ENCODE results near the gene RAB3GAP2. TPM values are rescaled to one million over a fixed set of nuclear protein-coding genes. Genes with fewer than 3 reads are reported as not detected.

The RAB3GAP2 gene
- 10 to 100 TPM; 42.1 to 55.1 (median 46.7) TPM for total RNA-seq
- 39.0 TPM for total RNA-seq (2013)
- 67.1 to 145 (median 112) reads per million in 29 experiments for total RNA-seq

- WGBS (ENCODE audit: insufficient coverage): 0% methylated on average over 41 of the region's 49 CpGs
- ATAC-seq (replicated peaks in 1 of 4) (peak; percentile 93 to 94 (median 94)), DNase-seq (peak; percentile 91 to 98 (median 96))
- Histone ChIP-seq H3K4me3 (ENCODE audit: control insufficient read depth in 1 of 2, extremely low read depth in 1 of 2, low read length in 1 of 2) (peak within 1 kb of the TSS; percentile 89 to 97), H3K9me3 (no peaks in the 10 kb centered on the region), H3K36me3 (ENCODE audit: control insufficient read depth in 2 of 2, extremely low read depth in 1 of 2, insufficient read depth in 1 of 2, low read length in 1 of 2) (peaks cover 0 to 5% of the 10 kb centered on the region in 2 donors), H3K27me3 (replicated peaks in 1 of 2; ENCODE audit: control insufficient read depth in 2 of 2, extremely low read depth in 1 of 2, insufficient read depth in 2 of 2, low read length in 1 of 2) (no peaks in the 10 kb centered on the region), H3K4me1 (ENCODE audit: control insufficient read depth in 1 of 2, extremely low read depth in 1 of 2, insufficient read depth in 2 of 2, low read length in 2 of 2) (peaks cover 12 to 15% of the 10 kb centered on the region in 2 experiments), H3K27ac (ENCODE audit: low read length) (peak within 1 kb of the TSS; percentile 93)
- POLR2A ChIA-PET: interaction anchor here (0.5 to 0.7 kb wide), 3 partner anchors 25 to 182 kb away, joined by 3 to 4 read pairs (median 3); no protein-coding TSS in a partner anchor
- Mint-ChIP-seq H3K36me3 (peaks cover 15% of the 10 kb centered on the region), H3K4me3 (no peak within 1 kb of the TSS), H3K9me3 (no peaks in the 10 kb centered on the region), H3K4me1 (peaks cover 12 to 16% (median 13%) of the 10 kb centered on the region in 3 donors), H3K27ac (no peak within 1 kb of the TSS), H3K27me3 (peaks cover 3 to 7% of the 10 kb centered on the region in 2 donors)
- CTCF ChIA-PET: interaction anchor here in 1 of 2 donors (0.8 to 1.4 kb wide), 5 partner anchors 26 to 461 kb away, joined by 3 to 8 read pairs (median 4); partner anchors contain the start of gene IARS2
These were observed at the start of gene RAB3GAP2 for GRCh38 chr1:220272047-220272840. Gene RAB3GAP2 (minus strand): TSS chr1:220272453. CDS start chr1:220272337, 116 bp downstream.

GRCh38 chr1:220321758-220322157, 49.5 kb upstream of the RAB3GAP2 start:
- Mint-ChIP-seq H3K36me3 (no peaks in the 10 kb centered on the region), H3K27ac (no peak overlapping the region), H3K27me3 (peaks cover 12 to 27% of the 10 kb centered on the region in 2 donors), H3K9me3 (no peaks in the 10 kb centered on the region), H3K4me1 (no peaks in the 10 kb centered on the region), H3K4me3 (no peak overlapping the region)
- POLR2A ChIA-PET: no interaction called here
- Histone ChIP-seq H3K27ac (ENCODE audit: low read length) (no peak overlapping the region), H3K9me3 (no peaks in the 10 kb centered on the region), H3K4me3 (ENCODE audit: control insufficient read depth in 1 of 2, extremely low read depth in 1 of 2, low read length in 1 of 2) (no peak overlapping the region), H3K27me3 (replicated peaks in 1 of 2; ENCODE audit: control insufficient read depth in 2 of 2, extremely low read depth in 1 of 2, insufficient read depth in 2 of 2, low read length in 1 of 2) (peaks cover 0 to 4% of the 10 kb centered on the region in 2 experiments), H3K4me1 (ENCODE audit: control insufficient read depth in 1 of 2, extremely low read depth in 1 of 2, insufficient read depth in 2 of 2, low read length in 2 of 2) (no peaks in the 10 kb centered on the region), H3K36me3 (ENCODE audit: control insufficient read depth in 2 of 2, extremely low read depth in 1 of 2, insufficient read depth in 1 of 2, low read length in 1 of 2) (no peaks in the 10 kb centered on the region)
- CTCF ChIA-PET: no interaction called here
- DNase-seq: no peak
- ATAC-seq (replicated peaks in 1 of 4): no peak
- WGBS (ENCODE audit: insufficient coverage): 96% methylated on average over 5 of the region's 6 CpGs

- ATAC-seq (replicated peaks in 1 of 4) (no peak), DNase-seq (no peak)
- Mint-ChIP-seq H3K27me3 (peaks cover 12 to 18% of the 10 kb centered on the region in 2 donors), H3K4me3 (no peak overlapping the region), H3K36me3 (no peaks in the 10 kb centered on the region), H3K9me3 (no peaks in the 10 kb centered on the region), H3K4me1 (no peaks in the 10 kb centered on the region), H3K27ac (no peak overlapping the region)
- 83% methylated on average over 2 of the region's 2 CpGs for WGBS (ENCODE audit: insufficient coverage)
- H3K9me3 ChIP-seq: no peaks in the 10 kb centered on the region
- peaks cover 0 to 4% of the 10 kb centered on the region in 2 experiments for H3K27me3 ChIP-seq (replicated peaks in 1 of 2; ENCODE audit: control insufficient read depth in 2 of 2, extremely low read depth in 1 of 2, insufficient read depth in 2 of 2, low read length in 1 of 2)
- no peak overlapping the region for H3K27ac ChIP-seq (ENCODE audit: low read length)
- H3K36me3 ChIP-seq (ENCODE audit: control insufficient read depth in 2 of 2, extremely low read depth in 1 of 2, insufficient read depth in 1 of 2, low read length in 1 of 2): no peaks in the 10 kb centered on the region
- no peaks in the 10 kb centered on the region for H3K4me1 ChIP-seq (ENCODE audit: control insufficient read depth in 1 of 2, extremely low read depth in 1 of 2, insufficient read depth in 2 of 2, low read length in 2 of 2)
- CTCF ChIA-PET: interaction anchor here in 1 of 2 donors (0.9 kb wide), 1 partner anchor 22 kb away, joined by 3 read pairs; no protein-coding TSS in a partner anchor
- POLR2A ChIA-PET: no interaction called here
- no peak overlapping the region for H3K4me3 ChIP-seq (ENCODE audit: control insufficient read depth in 1 of 2, extremely low read depth in 1 of 2, low read length in 1 of 2)
These were observed 48.5 kb upstream of the RAB3GAP2 start for GRCh38 chr1:220320709-220321108.

- H3K4me3 ChIP-seq (ENCODE audit: control insufficient read depth in 1 of 2, extremely low read depth in 1 of 2, low read length in 1 of 2): no peak overlapping the region
- WGBS (ENCODE audit: insufficient coverage): no CpG with 5 or more reads among the region's 1 CpG
- Mint-ChIP-seq H3K9me3 (no peaks in the 10 kb centered on the region), H3K27ac (no peak overlapping the region), H3K27me3 (peaks cover 12 to 14% of the 10 kb centered on the region in 2 donors), H3K4me3 (no peak overlapping the region), H3K36me3 (no peaks in the 10 kb centered on the region), H3K4me1 (no peaks in the 10 kb centered on the region)
- no peaks in the 10 kb centered on the region for H3K4me1 ChIP-seq (ENCODE audit: control insufficient read depth in 1 of 2, extremely low read depth in 1 of 2, insufficient read depth in 2 of 2, low read length in 2 of 2)
- no peaks in the 10 kb centered on the region for H3K9me3 ChIP-seq
- peaks cover 0 to 4% of the 10 kb centered on the region in 2 experiments for H3K27me3 ChIP-seq (replicated peaks in 1 of 2; ENCODE audit: control insufficient read depth in 2 of 2, extremely low read depth in 1 of 2, insufficient read depth in 2 of 2, low read length in 1 of 2)
- no peaks in the 10 kb centered on the region for H3K36me3 ChIP-seq (ENCODE audit: control insufficient read depth in 2 of 2, extremely low read depth in 1 of 2, insufficient read depth in 1 of 2, low read length in 1 of 2)
- no peak overlapping the region for H3K27ac ChIP-seq (ENCODE audit: low read length)
- ChIA-PET POLR2A (no interaction called here), CTCF (no interaction called here)
- ATAC-seq (replicated peaks in 1 of 4): no peak
- no peak for DNase-seq
These were observed 46.4 kb upstream of the RAB3GAP2 start for GRCh38 chr1:220318673-220319072.

GRCh38 chr1:220317161-220317560, 44.9 kb upstream of the RAB3GAP2 start:
- H3K27me3 ChIP-seq (replicated peaks in 1 of 2; ENCODE audit: control insufficient read depth in 2 of 2, extremely low read depth in 1 of 2, insufficient read depth in 2 of 2, low read length in 1 of 2): peaks cover 0 to 4% of the 10 kb centered on the region in 2 experiments
- Mint-ChIP-seq H3K27ac (no peak overlapping the region), H3K4me1 (no peaks in the 10 kb centered on the region), H3K4me3 (no peak overlapping the region), H3K27me3 (peaks cover 7 to 10% of the 10 kb centered on the region in 2 donors), H3K36me3 (no peaks in the 10 kb centered on the region), H3K9me3 (no peaks in the 10 kb centered on the region)
- H3K4me1 ChIP-seq (ENCODE audit: control insufficient read depth in 1 of 2, extremely low read depth in 1 of 2, insufficient read depth in 2 of 2, low read length in 2 of 2): no peaks in the 10 kb centered on the region
- DNase-seq: no peak
- no peak for ATAC-seq (replicated peaks in 1 of 4)
- WGBS (ENCODE audit: insufficient coverage): 34% methylated on average over 4 of the region's 4 CpGs
- ChIA-PET POLR2A (no interaction called here), CTCF (no interaction called here)
- H3K27ac ChIP-seq (ENCODE audit: low read length): no peak overlapping the region
- H3K36me3 ChIP-seq (ENCODE audit: control insufficient read depth in 2 of 2, extremely low read depth in 1 of 2, insufficient read depth in 1 of 2, low read length in 1 of 2): no peaks in the 10 kb centered on the region
- no peak overlapping the region for H3K4me3 ChIP-seq (ENCODE audit: control insufficient read depth in 1 of 2, extremely low read depth in 1 of 2, low read length in 1 of 2)
- H3K9me3 ChIP-seq: no peaks in the 10 kb centered on the region

GRCh38 chr1:220316305-220316704, 44.1 kb upstream of the RAB3GAP2 start:
- Histone ChIP-seq H3K4me3 (ENCODE audit: control insufficient read depth in 1 of 2, extremely low read depth in 1 of 2, low read length in 1 of 2) (no peak overlapping the region), H3K27me3 (replicated peaks in 1 of 2; ENCODE audit: control insufficient read depth in 2 of 2, extremely low read depth in 1 of 2, insufficient read depth in 2 of 2, low read length in 1 of 2) (peaks cover 0 to 4% of the 10 kb centered on the region in 2 experiments), H3K27ac (ENCODE audit: low read length) (no peak overlapping the region), H3K4me1 (ENCODE audit: control insufficient read depth in 1 of 2, extremely low read depth in 1 of 2, insufficient read depth in 2 of 2, low read length in 2 of 2) (no peaks in the 10 kb centered on the region), H3K9me3 (no peaks in the 10 kb centered on the region), H3K36me3 (ENCODE audit: control insufficient read depth in 2 of 2, extremely low read depth in 1 of 2, insufficient read depth in 1 of 2, low read length in 1 of 2) (no peaks in the 10 kb centered on the region)
- Mint-ChIP-seq H3K4me1 (no peaks in the 10 kb centered on the region), H3K4me3 (no peak overlapping the region), H3K9me3 (no peaks in the 10 kb centered on the region), H3K27ac (no peak overlapping the region), H3K36me3 (no peaks in the 10 kb centered on the region), H3K27me3 (peaks cover 4 to 6% of the 10 kb centered on the region in 2 donors)
- CTCF ChIA-PET: interaction anchor here in 1 of 2 donors (0.6 kb wide), 1 partner anchor 445 kb away, joined by 4 read pairs; no protein-coding TSS in a partner anchor
- ATAC-seq (replicated peaks in 1 of 4) (no peak), DNase-seq (no peak)
- POLR2A ChIA-PET: interaction anchor here in 1 of 2 donors (0.6 kb wide), 1 partner anchor 776 kb away, joined by 4 read pairs; no protein-coding TSS in a partner anchor
- WGBS (ENCODE audit: insufficient coverage): 90% methylated on average over 2 of the region's 3 CpGs

All from T-cell (primary cell).